ENCODE data around the gene CMIP. TPM values are rescaled to one million over a fixed set of nuclear protein-coding genes. Genes with fewer than 3 reads are reported as not detected.
A peak's percentile ranks its signal among the peaks of the same experiment; 100 is the strongest.

CMIP gene
- polyA plus RNA-seq, 12 donors: 11.8 to 43.9 (median 15.9) TPM; not detected in 1

- DNase-seq: no peak
Measured at GRCh38 chr16:81712681-81713080, 268.1 kb downstream of the CMIP start.

- DNase-seq: no peak
Measured at GRCh38 chr16:81713295-81713772, 268.7 kb downstream of the CMIP start.

DNA sequence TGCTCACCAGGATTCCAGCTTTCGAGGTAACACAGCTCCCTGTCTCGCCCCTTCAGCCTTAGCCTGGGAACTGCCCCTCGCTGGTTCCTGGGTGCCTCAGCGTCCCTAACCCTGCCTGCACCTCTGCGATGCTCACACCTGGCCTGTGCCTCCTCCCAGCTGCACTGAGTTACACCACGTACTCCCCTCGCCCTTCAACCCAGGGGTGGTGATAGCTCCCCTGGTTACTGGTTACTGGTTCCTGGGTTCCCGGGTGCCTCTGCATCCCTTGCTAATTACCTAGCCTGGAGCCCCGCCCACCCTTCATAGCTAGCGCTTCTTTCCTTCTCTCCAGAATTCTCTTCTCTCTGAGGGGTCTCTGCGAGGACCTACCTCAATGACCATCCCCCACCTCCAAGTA, 269.2 kb downstream of the CMIP start:
- no peak for DNase-seq

- no peak for DNase-seq
Measured at GRCh38 chr16:81714583-81714982, 270.0 kb downstream of the CMIP start.

GRCh38 chr16:81715358-81716196, 271.0 kb downstream of the CMIP start:
- no peak for DNase-seq

GRCh38 chr16:81716478-81717225, 272.0 kb downstream of the CMIP start:
- DNase-seq: no peak

GRCh38 chr16:81717662-81718189, 273.1 kb downstream of the CMIP start:
- DNase-seq: no peak

DNA sequence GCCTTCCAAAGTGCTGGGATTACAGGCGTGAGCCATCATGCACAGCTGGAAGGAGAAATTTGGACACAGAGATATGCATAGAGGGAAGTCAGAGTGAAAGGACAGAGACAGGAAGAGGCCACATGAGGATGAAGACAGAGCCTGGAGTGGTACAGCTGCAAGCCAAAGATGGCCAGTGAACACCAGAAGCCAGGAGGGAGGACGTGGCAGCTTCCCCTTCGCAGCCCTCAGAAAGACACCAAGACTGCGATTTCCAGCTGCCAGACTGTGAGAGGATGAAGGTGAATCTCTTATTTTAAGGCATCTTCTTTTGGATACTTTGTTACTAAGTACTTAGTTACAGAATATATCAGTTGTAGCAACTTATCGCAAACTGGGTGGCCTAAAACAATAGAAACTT, 274.0 kb downstream of the CMIP start:
- no peak for DNase-seq

DNA sequence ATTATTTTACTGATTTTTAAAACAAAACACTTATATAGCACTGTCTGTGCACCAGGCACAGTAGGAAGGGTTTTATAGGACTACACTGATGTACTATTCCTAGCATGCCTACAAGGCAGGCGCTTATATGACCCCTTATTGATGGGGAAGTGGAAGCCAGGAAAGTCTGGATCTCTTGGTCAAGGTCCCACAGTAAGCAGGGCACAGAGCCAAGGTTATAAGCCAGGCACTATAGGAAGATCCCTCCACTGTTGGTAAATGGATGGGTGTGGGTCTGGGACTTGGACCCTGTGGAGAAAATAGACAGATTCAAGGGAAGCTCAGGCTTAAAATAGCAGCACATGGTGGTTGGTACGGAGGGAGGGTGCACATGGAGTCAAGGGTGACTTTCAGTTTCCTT, 275.4 kb downstream of the CMIP start:
- DNase-seq: no peak

GRCh38 chr16:81720973-81721906, 276.6 kb downstream of the CMIP start:
- DNase-seq: no peak

- DNase-seq: peak; percentile 82
Measured at GRCh38 chr16:81723098-81723723, 278.6 kb downstream of the CMIP start.

GRCh38 chr16:81728435-81728834, 283.8 kb downstream of the CMIP start:
- no peak for DNase-seq

GRCh38 chr16:81729451-81729850, 284.8 kb downstream of the CMIP start:
- no peak for DNase-seq

- DNase-seq: peak; percentile 89
Measured at GRCh38 chr16:81730090-81731051, 285.8 kb downstream of the CMIP start.

GRCh38 chr16:81731649-81732048, 287.0 kb downstream of the CMIP start:
- no peak for DNase-seq

GRCh38 chr16:81732699-81733098, 288.1 kb downstream of the CMIP start:
- no peak for DNase-seq

DNA sequence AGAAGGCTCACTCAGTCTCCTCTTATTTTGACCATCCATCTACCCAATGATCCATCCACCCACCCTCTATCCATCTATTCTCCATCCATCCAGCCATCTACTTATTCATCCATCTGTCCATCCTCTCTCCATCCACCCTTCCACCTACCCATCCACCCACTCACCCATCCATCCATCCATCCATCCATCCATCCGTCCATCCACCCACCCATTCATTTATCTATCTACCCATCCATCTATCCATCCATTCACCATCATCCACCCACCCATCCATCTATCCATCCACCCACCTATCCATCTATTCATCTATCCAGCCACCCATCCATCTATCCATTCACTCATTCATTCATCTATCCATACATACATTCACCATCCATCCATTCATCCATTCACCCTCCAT, 288.7 kb downstream of the CMIP start:
- DNase-seq: no peak

- no peak for DNase-seq
Measured at GRCh38 chr16:81734632-81735434, 290.2 kb downstream of the CMIP start.

All from muscle of arm (tissue), 12 donors.